ENCODE data around the gene SARS2.
"Not testable (repeated sequence)": the region's sequence is repeated elsewhere in the genome, so short reads cannot be mapped to it uniquely, and the experiment has no call there.

Gene SARS2

DNA sequence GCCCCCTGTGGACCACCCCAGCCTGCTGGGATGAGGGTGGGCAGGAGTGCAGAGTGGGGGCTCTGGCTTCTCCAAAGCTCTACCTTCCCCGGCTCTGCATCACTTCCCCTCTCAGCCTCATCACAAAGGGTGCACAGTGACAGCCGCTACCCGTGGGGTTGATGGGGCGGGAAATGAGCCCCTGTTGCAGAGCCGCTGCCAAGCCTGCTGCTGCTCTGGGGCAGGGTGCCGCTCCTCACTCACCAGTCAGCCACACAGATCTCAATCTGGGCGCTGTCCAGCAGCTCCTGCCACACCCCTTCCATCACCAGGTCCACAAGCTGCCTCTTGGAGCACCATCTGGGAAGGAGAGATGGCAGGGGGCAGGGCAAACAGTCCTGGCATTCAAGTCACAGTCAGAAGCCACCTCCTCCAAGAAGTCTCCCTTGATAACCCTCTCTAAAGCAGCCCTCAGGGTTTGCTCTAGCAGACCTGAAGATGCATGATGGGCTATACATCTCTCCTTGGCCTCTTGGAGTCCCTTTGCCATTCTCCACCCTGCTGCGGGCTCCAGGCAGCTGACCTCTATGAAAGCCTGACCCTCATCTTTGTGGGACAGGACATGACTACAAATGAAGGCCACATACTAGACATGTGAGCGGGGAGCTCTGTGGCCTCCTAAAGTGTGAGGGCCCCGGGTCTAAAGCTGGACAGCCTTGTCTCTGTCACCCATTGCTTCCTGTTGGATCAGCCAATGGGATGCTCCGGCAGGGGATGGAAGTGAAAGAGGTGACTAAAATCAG, 15.9 kb upstream of the SARS2 start:
- no peak for DNase-seq (ENCODE audit: low read depth, low spot score)

DNA sequence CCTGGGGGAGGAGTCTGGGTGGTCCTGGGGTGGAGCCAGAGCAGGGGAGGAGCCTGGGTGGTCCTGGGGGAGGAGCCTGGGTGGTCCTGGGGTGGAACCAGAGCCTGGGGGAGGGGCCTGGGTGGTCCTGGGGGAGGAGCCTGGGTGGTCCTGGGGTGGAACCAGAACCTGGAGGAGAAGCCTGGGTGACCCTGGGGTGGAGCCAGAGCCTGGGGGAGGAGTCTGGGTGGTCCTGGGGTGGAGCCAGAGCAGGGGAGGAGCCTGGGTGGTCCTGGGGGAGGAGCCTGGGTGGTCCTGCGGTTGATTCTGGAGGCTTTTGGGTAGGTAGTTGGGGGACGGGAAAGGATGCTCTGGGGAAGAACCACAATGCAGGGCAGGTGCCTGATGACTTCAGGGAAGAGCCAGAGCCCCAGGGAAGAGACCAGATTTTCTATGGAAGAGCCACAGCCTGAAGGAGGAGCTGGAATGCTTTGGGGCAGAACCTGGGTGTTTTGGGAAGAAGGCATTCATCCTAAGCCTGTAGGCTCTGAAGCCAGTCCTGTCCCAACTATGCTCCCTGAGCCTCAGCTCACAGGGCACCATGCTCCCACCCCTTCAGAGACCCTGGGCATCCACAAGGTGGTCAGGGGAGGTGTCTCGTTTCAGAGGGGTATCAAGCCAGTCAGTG, 15.1 kb upstream of the SARS2 start:
- DNase-seq (ENCODE audit: low read depth, low spot score), result no peak

DNA sequence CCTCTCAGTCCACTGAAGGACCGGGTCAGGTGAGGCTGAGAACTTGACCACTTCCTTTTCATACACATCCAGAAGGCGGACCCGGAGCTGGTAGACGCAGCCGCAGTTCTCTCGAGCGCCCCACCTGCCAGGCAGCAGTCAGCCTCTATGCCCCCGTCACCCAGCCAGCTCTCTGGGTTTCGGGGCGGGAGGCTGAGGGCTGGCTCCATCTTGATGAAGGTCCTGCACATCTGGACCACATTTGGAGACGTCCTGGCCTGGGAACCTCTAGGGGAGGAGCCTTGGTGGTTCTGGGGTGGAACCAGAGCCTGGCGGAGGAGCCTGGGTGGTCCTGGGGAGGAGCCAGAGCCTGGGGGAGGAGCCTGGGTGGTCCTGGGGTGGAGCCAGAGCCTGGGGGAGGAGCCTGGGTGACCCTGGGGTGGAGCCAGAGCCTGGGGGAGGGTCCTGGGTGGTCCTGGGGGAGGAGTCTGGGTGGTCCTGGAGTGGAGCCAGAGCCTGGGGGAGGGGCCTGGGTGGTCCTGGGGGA, 14.5 kb upstream of the SARS2 start:
- DNase-seq (ENCODE audit: low read depth, low spot score), result no peak

DNA sequence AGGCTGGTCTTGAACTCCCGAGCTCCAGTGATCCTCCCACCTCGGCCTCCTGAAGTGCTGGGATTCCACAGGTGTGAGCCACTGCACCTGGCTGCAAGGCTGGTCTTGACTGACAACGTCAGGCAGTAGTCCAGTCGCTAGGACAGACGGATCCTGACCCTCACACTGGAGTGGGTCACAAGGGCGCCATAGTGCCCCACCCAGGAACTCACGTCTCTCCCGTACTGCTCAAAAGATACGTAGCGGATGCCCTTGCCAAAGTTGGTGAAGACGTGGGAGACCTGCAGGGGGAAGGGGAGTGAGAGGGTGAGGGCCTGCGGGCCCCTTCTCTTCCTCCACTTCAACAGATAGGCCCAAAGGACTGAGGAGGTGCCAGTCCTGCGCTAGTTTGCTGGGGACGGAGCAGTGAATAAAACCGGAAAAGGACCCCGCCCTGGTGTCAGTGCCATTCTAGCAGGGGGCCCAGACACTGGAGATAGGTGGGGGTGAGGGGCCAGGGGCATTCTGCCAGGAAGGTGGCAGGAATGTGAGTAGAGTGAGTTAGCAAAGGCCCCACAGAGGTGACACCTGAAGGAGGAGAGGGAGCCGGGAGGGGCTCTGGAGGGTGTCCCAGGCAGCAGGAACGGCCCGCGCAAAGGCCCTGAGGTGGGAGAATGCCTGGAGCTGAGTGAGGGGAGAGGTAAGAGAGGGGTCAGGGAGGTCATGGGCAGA, 12.1 kb upstream of the SARS2 start:
- DNase-seq (ENCODE audit: low read depth, low spot score), result no peak

DNA sequence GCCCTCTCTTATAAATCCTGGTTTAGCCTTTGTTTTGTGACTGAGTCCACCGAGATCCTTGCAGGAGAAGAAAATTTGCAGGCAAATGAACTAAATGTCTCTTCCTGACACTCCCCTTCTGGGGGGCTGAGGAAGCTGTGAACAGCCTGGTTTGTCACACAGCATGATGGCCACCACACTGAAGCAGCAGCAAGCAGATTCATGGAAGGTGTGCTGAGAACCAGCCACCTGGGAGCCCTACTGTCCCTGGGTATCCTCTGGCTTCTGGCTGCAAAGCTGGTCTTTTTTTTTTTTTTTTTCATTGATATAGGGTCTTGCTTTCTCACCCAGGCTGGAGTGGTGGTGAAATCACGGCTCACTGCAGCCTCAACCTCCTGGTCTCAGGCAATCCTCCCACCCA, 11.4 kb upstream of the SARS2 start:
- no peak for DNase-seq (ENCODE audit: low read depth, low spot score)

DNA sequence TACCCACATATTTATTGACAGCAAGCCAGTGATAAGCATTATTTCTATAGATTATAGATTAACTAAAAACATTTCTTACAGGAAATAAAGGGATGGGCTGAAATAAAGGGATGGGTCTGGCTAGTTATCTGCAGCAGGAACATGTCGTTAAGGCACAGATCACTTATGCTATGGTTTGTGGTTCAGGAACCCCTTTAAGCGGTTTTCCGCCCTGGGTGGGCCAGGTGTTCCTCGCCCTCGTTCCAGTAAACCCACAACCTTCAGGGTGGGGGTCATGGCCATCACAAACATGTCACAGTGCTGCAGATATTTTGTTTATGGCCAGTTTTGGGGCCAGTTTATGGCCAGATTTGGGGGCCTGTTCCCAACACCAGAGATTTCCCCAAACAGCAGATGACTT, 10.9 kb upstream of the SARS2 start:
- DNase-seq (ENCODE audit: low read depth, low spot score), result not testable (repeated sequence)

DNA sequence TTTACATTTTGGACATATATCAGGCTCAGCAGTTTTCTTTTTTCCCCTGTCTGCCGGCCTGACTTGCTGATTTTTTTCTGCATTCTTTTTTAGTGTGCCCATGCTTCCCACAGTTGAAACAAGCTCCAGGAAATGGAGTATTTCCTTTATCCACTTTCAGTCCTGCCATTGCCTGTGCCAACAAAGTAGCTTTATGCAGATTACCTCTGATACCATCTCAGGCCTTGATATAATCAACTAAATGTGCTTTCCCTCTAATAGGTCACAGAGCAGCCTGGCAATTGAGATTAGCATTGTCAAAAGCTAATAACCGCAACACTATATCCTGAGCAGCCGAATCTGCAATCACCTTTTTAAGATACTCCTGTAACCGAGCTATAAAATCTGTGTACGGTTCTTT, 9.4 kb upstream of the SARS2 start:
- no peak for DNase-seq (ENCODE audit: low read depth, low spot score)

DNA sequence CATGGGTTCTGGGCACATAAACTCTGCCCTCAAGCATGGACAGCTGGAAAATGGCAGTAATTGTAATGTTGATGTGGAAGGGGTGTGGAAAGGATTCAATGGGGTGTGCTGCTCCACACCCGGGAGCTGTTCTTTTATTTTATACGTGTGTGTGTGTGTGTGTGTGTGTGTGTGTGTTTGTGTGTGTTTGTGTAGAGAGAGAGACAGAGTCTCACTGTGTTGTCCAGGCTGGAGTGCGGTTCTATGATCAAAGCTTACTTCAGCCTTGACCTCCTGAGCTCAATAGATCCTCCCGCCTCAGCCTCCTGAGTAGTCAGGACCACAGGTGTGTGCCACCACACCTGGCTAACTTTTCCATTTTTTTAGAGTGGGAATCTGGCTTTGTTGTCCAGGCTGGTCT, 3.0 kb upstream of the SARS2 start:
- DNase-seq (ENCODE audit: low read depth, low spot score), result no peak

DNA sequence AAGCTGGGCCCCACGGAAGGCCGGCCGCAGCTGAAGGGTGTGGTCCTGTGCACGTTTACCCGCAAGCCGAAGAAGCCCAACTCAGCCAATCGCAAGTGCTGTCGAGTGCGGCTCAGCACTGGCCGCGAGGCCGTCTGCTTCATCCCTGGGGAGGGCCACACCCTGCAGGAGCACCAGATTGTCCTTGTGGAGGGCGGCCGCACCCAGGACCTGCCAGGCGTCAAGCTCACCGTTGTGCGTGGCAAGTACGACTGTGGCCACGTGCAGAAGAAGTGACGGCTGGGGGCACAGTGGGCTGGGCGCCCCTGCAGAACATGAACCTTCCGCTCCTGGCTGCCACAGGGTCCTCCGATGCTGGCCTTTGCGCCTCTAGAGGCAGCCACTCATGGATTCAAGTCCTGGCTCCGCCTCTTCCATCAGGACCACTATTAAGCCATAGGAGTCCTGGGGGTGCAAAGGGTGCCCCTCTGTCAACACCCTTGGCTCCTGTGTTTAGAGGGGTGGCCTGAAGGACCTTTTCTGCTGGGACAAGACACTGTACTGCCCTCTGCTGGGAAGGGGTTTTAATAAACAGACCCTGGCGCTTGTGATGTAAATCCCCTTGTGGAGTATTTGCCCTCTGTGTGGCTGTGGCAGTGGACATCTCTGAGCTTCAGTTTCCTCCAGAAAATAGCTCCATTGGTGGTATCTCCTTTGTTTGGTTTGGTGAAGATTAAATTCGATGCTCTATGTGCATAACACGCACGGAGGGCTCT, 2.0 kb upstream of the SARS2 start:
- DNase-seq (ENCODE audit: low read depth, low spot score), result peak; percentile 42

DNA sequence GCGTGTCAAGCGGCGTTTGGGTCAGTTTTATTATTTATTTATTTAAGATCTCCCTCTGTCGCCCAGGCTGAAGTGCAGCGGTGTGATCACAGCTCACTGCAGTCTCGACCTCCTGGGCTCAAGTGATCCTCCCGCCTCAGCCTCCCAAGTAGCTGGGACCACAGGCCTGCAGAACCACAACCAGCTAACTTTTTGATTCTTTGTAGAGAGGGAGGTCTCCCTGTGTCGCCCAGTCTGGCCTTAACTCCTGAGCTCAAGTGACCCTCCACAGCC, 894 bp upstream of the SARS2 start:
- DNase-seq (ENCODE audit: low read depth, low spot score), result no peak

DNA sequence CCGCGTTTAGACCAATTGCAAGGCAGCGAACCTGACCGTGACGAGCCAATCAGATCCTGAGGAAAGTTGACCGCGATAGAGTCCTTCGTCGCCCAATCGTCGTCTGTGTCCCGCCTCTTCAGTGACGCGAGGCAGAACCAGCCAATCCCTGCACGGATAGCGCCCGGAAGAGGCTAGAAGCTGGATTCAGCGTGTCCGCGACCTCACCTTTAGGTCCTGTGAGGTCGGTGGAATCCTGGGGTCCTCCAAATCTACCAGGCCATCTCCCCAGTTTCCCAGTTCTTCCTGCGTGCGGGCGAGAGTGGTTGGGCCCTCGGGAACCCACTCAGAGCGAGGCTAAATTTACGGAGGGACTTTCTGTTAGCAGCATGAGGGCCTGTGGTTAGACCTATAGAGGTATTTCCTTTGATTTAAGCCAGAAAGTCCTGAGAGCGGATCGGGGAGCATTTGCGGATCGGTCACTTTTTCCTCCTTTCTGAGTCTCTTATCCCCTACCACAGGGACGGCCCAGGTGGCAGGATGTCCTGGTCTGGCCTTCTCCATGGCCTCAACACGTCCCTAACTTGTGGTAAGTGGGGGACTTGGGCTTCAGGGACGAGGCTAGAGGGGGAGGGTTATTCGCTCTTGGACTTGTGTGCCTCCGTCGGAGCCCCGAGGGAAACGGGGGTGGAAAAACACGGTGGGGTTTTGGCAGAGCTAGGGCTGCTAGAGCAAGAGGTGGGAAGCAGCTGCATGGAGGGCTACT, 385 bp upstream of the SARS2 start, which contains the start of gene MRPS12:
MRPS12 (plus strand) TSS at position 169 of the 745 bp plus-strand sequence; CDS start at position 520, 351 bp downstream.
- DNase-seq (ENCODE audit: low read depth, low spot score), result peak; percentile 100

DNA sequence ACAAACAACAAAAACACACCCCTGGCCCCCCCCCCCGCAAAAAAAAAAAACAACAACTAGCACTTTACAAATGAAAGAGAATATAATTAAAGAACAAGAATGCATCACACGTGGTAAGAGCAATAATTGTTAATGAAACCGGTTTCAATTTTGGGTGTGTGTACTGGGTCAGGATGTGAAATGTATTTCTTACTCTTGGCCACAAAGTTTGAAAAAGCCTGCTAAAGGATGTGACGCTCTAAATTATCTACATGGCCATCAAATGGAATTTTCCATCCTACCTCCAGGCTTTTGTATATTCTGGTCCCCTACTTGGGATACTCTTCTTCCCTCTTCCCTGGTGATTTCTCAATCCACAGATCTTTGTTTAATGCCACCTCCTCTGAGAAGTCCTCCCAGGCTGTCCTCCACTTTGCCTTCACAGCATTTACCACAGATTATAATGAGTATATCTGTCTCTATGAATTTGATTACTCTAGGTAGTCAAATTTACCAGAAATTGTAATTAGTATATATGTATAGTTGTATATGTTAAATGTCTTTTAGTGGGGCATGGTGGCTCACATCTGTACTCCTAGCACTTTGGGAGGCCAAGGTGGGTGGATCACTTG, 2.1 kb downstream of the SARS2 start:
- no peak for DNase-seq (ENCODE audit: low read depth, low spot score)

DNA sequence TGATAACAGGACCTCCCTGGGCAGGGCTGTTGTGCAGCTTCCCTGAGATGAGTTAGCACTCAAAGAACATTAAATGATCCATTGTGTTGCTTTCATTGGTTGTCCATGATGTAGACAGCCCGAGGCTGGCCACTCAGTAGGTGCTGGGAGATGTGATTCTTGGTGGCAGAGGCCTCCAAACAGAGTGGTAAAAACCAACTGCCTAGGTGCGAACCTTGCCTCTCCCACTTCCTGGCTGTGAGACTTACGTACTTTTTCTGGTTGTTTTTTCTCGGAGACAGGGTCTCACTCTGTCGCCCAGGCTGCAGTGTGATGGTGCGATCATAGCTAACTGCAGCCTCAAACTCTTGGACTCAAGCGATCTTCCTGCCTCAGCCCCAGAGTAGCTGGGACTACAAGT, 6.2 kb downstream of the SARS2 start:
- DNase-seq (ENCODE audit: low read depth, low spot score), result no peak

DNA sequence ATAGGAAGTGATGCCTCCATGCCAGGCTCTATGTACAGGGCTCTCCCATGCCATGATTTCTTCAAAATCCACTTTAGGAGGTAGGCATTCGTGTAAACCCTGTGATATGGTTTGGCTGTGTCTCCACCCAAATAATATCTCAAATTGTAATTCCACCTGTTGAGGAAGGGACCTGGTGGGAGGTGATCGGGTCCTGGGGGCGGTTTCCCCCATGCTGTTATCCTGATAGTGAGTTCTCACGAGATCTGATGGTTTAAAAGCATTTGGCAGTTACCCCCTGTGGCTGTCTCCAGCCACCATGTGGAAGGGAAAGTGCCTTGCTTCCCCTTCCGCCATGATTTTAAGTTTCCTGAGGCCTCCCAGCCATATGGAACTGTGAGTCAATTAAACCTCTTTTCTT, 8.1 kb downstream of the SARS2 start:
- no peak for DNase-seq (ENCODE audit: low read depth, low spot score)

DNA sequence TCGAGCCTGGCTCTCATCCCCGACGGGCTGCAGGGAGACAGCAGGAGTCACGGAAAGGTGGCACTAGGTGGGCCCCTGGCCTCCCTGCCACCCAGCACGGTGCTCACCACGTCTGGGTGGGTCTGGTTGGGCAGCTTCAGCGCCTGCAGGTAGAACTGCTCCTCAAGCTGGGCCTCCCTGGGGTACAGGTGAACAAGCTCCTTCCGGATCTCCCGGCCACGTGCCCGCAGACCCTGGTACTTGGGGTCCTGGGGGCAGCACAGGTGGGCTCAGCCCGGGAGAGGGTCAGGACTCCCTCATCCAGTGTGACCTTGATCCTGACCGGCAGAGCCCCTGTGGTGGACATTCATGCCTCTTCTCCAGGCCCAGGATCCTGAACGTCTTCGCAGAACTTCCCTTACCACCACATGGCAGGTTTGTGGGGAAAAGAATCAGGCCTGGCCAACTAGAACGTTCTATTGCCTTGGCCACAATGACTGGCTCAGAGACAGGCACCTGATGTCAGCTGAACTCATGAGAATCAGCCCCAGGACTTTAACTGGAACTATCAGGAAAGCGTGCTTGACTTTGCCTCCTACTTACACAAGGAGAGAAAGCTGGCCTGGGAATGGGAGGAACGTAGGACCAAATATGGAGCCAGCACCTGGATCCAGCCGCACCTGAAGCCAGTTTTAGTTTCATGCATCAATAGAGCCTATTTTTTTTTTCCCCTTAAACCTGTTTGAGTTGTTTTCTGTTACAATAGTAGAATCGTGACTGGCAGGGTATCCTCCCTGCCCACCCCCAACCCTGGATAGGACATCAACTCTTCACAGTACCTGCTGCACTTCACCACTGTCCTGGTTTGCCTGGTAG, 8.9 kb downstream of the SARS2 start:
- DNase-seq (ENCODE audit: low read depth, low spot score), result no peak

DNA sequence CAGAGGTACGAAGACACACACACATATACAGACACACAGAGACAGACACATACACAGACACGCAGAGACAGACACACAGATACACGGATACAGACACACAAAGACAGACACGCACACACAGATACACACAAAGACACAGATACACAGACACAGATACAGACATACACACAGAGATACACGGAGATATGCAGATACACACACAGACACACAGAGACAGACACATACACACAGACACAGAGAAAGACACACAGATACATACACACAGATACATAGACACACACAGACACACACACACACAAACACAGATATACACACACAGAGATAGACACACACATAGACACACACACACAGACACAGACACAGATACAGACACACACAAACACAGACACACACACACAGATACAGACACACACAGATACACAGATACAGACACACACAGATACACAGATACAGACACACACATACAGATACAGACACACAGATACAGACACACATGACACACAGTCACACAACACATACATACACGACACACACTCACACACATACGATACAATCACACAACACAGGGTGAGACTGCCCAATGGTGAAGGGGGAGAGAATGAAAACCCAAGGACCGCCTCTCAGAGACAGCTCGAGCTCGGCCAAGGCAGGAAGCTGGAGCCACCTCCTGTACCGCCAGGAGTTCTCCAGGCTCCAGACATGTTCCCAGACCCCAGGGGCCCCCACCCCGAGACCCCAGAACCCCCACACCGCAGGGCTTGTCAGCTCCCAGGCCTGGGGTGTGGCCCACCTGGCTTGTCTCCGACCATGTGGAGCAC, 9.8 kb downstream of the SARS2 start:
- no peak for DNase-seq (ENCODE audit: low read depth, low spot score)

DNA sequence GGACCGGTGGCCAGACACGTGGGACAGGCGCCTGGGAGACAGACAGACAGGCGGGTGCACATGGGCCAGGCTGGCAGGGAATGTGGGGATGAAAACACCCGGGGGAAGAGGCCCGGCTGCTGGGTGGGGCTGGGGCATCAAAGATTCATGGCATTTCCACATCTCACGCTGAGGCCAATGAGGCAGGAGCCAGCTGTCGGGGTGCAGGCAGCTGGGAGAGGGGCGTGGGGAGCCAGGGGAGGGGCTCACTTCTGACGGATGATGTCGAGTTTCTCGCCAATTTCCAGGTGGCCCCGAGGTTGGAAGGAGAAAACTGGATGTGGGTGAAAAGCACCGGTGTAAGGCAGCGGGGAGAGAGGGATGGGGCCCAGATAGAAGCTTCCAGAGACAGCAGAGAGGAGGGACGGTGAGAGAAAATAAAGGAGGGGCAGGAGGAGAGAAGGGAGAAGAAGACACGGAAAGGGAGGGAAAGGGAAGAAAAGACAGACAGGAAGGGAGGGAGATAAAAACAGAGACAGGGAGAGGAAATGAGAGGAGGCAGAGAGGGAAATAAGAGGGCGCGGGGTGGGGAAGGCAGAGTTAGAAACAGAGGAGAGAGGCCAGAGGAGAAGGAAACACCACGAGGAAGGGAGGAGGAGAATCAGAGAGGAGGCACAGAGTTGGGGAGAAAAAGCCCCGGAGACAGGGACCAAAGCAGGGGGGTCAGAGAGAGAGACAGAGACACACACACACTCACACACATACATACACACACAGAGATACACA, 10.5 kb downstream of the SARS2 start:
- no peak for DNase-seq (ENCODE audit: low read depth, low spot score)

DNA sequence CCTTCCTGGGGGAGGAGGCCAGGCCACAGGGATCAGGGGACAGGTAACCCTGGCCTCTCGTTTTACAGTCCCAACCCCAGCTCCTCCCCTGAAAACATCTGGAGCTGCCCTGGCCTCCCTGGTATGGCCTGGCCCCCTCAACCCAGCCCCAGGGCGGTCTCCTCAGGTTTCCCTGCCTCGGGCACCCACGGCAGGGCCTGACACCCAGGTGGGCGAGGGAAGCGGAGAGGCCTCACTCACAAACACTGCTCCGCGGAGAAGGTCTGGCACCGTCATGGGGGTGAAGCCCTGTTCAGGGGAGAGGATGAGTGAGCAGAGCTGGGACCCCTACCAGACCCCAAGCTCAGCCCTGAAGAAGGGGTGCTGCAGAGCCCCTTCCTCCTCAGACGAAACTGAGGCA, 12.0 kb downstream of the SARS2 start:
- DNase-seq (ENCODE audit: low read depth, low spot score), result no peak
